ENCODE data around the gene MGLL.

Gene MGLL

GRCh38 chr3:127849368-127849767, 27.1 kb upstream of the MGLL start:
- TF ChIP-seq, protein P1, sequence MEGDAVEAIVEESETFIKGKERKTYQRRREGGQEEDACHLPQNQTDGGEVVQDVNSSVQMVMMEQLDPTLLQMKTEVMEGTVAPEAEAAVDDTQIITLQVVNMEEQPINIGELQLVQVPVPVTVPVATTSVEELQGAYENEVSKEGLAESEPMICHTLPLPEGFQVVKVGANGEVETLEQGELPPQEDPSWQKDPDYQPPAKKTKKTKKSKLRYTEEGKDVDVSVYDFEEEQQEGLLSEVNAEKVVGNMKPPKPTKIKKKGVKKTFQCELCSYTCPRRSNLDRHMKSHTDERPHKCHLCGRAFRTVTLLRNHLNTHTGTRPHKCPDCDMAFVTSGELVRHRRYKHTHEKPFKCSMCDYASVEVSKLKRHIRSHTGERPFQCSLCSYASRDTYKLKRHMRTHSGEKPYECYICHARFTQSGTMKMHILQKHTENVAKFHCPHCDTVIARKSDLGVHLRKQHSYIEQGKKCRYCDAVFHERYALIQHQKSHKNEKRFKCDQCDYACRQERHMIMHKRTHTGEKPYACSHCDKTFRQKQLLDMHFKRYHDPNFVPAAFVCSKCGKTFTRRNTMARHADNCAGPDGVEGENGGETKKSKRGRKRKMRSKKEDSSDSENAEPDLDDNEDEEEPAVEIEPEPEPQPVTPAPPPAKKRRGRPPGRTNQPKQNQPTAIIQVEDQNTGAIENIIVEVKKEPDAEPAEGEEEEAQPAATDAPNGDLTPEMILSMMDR (conservative IDR thresholded peaks at IDR 0.05) = no peak
- TF ChIP-seq ZFX (IDR thresholded peaks at IDR 0.05) = no peak
- H3K27ac ChIP-seq = no peak overlapping the region

- no peak for TF ChIP-seq ZFX (IDR thresholded peaks at IDR 0.05)
- TF ChIP-seq, protein P1 (conservative IDR thresholded peaks at IDR 0.05) = no peak
- H3K27ac ChIP-seq = no peak overlapping the region
Measured at GRCh38 chr3:127848131-127849129, 26.1 kb upstream of the MGLL start.

GRCh38 chr3:127847236-127847720, 25.0 kb upstream of the MGLL start:
- TF ChIP-seq, protein P1 (conservative IDR thresholded peaks at IDR 0.05) = no peak
- no peak for TF ChIP-seq ZFX (IDR thresholded peaks at IDR 0.05)

GRCh38 chr3:127846576-127846975, 24.3 kb upstream of the MGLL start:
- TF ChIP-seq ZFX (IDR thresholded peaks at IDR 0.05) = no peak
- TF ChIP-seq, protein P1 (conservative IDR thresholded peaks at IDR 0.05) = no peak
- no peak overlapping the region for H3K27ac ChIP-seq

More at GRCh38 chr3:127847236-127847720, 25.0 kb upstream of the MGLL start:
- H3K27ac ChIP-seq = no peak overlapping the region

GRCh38 chr3:127844326-127844942, 22.1 kb upstream of the MGLL start:
- H3K27ac ChIP-seq = no peak overlapping the region
- no peak for TF ChIP-seq ZFX (IDR thresholded peaks at IDR 0.05)
- TF ChIP-seq, protein P1 (conservative IDR thresholded peaks at IDR 0.05) = no peak

DNA sequence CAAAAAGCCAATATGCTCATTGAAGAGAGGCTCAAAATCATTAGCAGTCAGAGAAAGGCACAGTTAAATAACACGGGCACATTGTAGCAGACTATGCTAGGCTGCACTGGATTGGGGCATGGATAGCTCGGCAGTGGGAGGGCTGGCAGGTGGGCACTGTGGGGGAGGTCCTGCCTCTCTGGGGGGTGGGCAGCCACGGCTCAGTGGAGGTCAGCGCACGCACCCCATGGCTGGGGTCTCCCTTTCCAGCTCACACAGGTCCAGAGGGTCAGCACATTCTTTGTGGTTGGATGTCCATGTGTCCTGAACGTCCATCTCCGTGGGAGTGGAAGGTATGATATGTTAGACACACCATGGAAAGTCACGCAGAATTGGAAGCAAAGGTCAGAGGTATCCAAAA, 18.4 kb upstream of the MGLL start:
- no peak overlapping the region for H3K27ac ChIP-seq
- TF ChIP-seq, protein P1 (conservative IDR thresholded peaks at IDR 0.05) = no peak
- TF ChIP-seq ZFX (IDR thresholded peaks at IDR 0.05) = no peak

- TF ChIP-seq, protein P1 (conservative IDR thresholded peaks at IDR 0.05) = no peak
- TF ChIP-seq ZFX (IDR thresholded peaks at IDR 0.05) = no peak
- no peak overlapping the region for H3K27ac ChIP-seq
Measured at GRCh38 chr3:127839099-127839498, 16.8 kb upstream of the MGLL start.

Measured in C4-2B (cell line).